Measurements from ENCODE around the gene MYH9.

The MYH9 gene

DNA sequence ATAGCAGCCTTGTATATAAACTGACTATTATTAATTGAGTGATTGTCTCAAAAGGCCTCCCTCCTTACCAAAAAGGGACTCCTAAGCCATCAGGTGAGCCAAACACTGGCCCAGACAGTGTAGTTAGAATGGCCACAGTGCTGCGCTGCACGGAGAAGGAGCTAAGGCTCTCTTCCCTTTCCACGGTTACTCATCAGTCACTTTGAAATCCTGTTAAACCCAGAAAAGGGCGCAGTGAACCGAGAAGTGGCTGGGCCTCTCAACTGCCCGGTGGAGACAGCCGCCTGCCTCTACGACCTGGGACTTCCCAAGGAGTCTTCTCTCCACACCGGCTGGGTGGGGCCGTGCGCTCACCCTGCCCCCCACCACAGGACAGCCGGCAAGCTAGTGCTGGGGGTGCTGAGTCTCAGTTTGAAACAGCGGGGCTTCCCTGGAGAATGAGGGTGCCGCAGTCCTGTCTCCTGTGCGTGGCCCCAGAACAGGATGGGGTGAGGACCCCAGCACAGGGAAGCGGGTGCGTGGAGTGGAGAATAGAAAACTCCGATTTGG is 1.3 kb downstream of the MYH9 start:
- DNase-seq (ENCODE audit: low spot score): peak; percentile 48

DNA sequence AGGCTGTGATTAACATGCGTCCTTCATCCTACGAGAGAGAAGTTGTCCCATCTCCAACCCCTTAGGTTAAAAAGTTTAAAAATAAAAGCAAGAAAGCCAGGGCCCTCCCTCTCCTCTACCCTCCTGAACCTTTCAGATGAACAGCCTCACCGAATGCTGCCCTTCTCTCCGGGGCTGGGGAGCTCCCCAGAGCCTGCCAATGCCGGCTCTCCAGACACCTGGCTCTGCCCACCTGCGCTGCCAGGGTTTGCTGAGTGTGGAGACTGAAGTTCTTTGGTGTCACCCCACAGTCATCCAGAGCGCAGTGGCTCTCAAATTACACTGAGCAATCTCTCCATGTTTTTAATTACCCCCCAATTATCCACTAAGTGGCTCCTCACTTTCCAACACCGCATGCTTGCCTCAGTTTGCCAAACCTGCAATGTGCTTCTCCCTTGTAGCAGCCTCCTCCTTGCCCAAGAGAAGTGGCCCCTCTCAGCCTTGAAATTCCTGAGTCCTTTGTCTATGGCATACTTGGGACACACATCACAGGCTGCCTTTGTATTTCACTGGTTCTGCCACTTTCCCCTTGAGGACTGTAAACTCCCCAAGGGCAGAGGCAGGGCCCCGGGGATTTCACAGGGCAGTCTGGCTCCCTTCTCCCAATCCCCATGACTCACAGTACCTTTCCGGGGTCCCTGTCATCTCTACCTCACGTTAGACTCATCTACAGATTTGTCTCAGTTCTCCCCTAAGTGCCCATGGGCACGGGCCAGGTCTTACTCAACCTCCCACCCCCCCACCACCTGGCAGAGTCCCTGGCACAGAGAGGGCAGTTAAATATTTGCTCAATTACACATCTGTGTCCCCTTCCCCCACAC is 2.0 kb downstream of the MYH9 start:
- DNase-seq (ENCODE audit: low spot score): peak; percentile 27

DNA sequence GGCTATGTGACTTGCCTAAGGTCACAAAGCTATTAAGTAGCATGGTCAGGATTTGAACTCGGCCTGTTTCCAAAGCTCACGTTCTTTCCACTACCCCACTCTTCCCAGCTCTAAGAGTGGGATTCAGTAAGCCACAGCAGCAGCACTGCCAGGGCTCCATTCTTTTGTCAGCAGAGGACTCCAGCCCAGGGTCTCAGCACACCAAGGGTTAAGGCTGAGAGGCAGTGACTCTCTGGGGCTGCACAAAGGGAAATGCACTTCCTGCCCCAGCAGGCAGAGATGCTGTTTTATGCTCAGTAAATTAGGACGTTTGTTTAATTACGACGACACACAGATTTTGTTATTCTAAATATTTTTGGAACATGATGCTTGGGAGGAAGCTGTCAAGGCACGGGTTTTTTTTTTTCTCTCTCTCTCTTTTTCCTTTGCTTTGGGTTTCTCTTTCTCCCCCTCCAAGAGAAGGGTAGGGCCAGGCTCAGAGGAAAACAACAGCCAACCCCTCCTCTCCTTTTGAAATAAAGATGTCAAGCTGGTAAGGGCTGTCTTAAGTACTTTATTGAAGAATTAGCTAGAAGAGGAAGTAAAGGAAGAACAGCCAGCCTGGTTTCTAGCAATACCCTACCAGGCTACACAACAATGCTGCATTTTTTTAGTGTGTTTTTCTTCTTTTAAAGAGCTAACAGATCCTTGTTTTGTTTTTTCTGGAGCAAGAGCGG is 2.8 kb downstream of the MYH9 start:
- peak; percentile 62 for DNase-seq (ENCODE audit: low spot score)

DNA sequence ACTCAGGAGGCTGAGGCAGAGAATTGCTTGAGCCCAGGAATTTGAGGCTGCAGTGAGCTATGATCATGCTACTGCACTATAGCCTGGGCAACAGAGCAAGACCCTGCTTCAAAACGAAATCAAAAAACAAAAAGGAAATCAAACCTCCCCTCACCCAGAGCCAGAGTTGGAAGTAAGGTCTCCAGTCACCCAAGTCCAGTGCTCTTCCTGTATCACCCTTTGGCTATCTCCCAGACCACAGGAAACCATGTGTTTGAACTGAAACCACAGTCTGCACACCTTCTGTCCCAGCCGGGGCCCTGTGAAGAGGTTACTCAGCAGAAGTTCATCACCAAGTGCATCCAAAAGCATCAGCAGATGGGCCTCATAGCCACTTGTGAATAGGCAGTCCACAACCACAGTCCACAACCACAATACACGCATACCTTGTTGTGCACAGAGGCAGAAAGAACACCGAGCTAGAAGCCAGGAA is 4.6 kb downstream of the MYH9 start:
- DNase-seq (ENCODE audit: low spot score): no peak

DNA sequence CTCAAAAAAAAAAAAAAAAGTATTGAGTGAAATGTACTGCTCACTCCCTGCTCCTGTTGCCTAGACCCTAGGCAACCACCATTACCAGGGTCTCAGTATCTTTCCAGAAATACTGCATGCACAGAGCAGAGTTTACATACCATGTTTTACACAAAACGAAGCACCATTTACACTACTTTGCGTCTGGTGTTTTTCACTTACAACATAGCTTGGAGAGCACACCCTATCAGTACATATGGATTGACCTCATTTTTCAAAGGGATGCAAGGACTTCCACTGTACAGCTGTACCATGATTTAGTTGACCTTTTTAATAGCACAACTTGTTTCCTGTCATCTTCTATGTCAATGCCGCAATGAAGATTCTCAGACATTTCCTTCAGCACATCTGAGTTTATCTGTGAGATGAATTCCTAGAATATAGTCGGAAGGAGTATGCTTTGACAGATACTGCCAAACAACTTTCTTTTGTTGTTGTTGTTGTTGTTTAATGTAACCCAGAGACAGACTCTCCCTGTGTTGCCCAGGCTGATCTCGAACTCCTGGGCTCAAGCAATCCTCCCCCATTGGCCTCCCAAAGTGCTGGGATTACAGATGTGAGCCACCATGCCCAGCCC is 6.1 kb downstream of the MYH9 start:
- DNase-seq (ENCODE audit: low spot score): no peak

DNA sequence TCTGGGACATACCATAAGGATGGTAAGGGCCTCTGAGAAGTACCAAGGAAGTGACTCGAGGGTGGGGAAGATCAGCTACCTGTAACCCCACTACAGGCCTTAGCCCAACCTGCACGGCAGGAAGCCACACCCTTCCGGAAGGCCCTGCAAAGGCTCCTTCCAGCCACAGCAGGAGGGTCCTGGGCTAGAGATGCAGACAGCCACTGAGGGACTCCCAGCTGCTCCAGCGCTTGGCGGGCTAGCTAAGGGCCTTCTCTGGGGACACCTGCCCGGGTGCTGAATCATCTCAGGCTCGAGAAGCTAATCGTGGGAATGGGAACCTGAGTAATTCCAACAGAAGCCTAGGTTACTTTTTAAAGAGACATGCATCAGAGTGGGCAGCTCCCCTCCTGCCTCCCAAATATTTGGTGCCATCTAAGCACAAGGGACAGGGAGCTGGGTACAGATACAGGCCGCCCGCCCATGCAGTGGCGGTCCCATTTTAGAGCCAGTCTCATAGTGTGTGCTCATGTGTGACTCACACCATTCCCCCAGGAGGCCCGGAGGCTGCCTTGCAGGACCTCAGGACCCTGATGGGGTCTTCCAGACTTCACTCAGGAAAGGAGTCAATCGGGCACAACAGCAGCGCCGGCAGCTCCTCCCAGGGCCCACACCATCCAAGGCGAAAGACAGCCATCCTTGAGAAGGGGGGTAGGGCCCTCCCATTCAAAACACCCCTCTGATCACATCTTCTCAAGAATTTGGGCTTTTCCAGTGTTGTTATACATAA is 8.0 kb downstream of the MYH9 start:
- no peak for DNase-seq (ENCODE audit: low spot score)

DNA sequence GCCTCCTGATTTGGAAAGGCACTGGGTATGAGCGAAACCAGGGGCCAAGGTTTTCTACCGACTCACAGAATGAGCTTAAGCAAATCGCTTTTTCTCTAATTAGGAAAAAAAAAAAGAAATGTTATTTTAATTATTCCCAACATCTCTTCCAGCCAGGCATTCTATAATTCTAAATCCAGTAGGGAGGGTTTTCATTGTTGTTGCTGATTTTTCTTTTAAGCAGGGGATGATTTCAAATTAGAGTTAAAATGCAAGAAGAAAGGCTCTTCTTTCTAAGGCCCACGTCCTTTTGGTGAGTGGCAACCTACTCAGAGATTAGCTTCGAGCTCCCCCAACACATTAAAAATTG is 8.9 kb downstream of the MYH9 start:
- DNase-seq (ENCODE audit: low spot score): no peak

DNA sequence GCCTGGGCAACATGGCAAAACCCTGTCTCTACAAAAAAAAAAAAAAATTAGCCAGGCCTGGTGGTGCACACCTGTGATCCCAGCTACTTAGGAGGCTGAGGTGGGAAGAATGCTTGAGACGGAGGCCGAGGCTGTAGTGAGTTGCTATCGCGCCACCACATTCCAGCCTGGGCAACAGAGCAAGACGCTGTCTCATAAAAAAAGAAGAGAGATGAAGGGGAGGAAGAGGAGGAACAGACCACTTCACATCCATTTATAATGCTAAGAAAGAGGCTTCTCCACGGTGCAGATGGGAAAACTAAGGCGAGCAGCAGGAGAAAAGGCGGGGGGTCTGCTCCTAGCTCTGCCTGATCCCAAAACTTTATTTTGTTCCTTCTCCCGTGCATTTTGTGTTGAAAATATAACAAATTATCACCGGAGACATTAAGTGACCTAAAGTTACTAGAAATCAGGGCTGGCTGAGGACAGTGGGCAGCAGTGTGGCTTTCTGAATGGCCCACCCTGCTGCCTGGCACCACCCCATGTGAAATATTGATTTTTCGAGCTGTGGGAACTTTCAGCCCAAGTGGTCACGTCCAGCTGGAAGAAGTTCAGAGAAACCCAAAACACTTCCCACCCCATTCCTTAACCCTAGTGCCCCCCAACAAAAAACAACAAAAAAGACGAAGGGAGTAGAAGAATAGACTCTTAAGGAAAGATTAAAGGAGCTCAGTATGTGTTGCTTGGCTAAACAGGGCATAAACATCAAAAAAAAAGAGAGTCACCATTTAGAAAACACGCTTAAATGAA is 9.5 kb downstream of the MYH9 start:
- no peak for DNase-seq (ENCODE audit: low spot score)

DNA sequence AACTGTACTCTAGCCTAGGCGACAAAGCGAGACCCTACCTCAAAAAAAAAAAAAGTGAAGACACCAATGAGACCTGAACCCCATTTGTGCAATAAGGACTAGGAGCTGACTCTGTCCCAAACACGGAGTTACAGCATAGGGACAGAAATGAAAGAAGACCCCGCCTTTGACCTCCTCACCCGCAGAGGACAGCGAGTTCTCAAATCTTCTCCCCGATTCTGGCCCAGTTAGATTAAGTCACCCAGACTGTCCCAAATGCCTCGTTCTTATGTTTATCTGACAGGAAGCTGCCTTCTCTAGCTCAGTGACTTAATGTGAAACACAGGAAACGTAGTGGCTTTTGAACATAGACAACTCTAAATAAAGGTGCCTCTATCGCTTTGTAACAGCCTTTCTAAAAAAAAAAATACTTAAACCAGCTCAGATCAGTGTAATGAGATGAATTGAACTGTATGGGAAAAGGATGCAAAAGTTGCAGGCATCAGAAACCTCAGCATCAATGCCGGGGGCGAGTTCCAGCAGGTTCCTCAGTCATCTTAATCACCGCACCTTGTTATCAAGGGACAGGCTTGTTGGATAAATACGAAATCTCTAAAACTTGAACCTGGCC is 10.6 kb downstream of the MYH9 start:
- no peak for DNase-seq (ENCODE audit: low spot score)

DNA sequence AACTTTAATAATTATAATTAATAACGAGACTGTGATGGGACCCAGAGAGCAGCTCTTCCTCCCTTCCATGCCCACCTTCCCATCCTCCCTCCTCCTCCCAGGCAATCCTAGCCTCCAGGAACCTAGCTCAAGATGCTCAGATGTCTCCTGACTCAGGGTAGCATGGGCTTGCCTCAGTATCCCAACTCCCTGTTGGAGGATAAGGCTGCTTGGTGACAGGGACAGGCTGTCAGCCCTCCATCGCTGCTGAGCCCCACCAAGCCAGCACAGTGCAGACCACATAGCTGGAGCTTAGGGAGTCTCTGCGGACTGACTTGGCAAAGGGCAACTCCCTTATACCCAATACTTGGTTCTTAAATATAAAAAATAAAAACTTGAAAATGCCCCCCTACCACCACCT is 11.5 kb downstream of the MYH9 start:
- no peak for DNase-seq (ENCODE audit: low spot score)

DNA sequence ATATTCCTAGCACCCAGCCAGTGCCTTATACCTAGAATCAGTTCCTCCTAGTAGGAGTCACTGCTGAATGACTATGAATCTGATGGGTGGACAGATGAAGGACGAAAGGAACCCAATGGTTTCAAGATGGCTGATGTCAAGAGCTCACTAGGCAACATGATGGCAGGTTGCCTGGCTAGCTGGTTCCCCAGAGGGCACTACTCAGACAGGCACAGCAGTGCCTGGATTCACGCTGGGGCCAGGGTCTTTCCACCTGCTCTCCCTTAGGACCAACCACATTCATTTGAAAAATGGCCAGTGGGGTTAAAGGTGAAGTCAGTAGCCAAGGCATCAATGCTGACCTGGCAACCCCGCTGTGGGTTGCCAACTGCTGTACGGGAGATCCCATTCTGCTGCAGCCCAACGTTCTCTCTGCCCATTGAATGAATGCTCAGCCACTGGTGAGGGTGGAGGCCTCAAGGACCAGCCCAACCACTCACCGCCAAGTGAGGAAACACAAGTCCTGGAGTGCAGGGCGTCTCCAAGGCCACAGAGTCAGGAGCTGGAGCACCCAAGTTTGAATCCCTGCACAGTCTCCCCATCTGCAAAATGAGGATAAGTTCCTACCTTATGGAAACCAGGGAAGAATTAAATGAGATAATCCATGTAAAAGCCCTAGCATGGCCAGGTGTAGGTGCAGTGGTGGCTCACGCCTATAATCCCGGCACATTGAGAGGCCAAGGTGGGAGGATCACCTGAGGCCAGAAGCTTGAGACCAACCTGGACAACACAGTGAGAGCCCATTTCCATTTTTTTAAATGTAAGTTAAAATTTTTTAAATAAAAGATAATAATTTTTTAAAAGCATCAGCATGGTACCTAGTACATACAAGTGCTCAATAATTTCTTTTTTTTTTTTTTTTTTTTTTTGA is 12.4 kb downstream of the MYH9 start:
- DNase-seq (ENCODE audit: low spot score): no peak

DNA sequence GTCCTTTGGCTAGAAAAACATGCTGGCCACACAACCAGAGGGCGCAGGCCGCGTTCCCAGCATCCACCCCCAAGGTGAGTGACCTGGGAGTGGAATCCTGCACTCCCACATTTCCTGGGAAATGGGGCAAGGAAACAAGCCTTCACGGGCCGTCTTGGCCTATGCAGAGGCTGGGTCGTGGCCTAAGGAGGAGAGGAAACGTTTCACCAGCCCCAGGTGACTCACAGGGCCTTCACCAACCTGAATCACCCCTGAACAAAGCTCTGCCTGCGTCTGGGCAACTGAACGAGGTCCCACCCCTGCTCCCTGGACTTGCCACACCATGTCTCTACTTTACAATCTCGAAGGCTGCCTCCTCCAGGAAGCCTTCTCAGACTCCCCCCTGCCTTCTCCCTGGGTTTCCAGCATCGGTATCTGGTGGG is 13.2 kb downstream of the MYH9 start:
- DNase-seq (ENCODE audit: low spot score): no peak

DNA sequence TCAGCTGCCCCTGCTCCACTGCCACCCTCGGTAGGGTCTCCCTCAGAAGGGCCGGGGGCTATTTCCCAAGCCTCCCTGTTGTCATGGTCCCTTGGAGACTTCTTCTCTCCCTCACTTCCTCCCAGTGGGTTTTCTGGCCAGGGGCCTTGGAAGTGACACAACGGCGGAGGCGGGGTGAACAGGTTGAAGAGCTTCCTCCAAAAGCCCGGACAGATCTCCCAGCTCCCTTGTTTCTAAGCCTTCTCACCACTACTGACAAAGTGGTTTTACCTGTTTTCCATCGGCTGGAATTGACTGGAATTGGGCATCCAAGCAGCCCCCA is 14.5 kb downstream of the MYH9 start:
- no peak for DNase-seq (ENCODE audit: low spot score)

DNA sequence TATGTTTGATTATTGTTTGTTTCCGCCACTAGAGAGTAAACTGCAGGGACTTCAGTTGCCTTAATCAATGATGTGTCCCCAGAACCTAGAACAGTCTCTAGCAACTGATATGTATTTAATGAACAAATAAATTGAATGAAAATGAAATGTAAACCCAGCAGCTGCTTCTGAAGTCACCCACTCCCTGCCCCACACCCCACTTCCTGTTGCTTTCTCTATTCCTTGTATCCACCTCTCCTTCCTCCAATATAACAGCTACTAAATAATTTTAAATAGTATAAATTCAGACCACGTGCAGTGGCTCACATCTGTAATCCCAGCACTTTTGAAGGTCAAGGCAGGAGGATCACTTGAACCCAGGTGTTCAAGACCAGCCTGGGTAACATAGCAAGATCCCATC is 15.8 kb downstream of the MYH9 start:
- DNase-seq (ENCODE audit: low spot score): no peak

DNA sequence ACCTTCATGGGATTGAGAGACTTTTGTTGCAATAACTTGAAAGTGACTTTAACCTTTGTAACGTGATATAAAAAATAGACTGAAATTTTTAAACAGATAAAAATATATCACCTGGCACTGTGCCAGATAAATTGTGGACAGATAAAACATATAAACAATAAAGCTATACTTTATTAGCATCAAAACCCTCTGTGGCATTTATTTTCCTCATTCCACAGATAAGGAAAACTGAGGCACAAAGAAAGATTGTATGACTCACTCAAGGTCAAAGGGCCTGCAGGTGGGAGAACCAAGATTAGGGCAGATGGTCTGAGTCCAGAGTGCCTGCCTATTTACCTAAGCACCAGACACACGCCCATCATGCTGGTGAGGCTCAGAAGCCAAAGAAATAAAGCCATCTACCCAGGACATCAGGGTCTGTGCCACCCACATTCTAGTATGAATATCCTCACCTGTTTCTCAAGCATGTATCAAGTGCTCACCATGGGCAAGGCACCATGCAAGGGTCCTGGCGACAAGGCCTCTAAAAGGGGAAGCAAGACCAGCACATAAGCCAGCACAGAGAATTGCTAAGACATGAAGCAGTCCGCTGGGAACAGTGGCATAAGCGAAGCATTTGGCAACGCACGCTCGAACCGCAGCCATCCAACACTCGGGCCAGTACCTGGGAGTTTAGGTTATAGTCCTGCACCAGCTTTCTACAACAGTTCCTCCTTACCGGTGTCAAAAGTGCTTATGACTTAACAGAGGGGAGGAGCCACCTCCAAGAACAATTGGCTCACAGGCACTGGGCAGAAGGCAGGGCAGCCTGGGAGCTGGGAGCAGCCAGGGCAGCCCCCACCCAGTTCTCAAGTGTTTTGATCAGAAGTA is 17.6 kb downstream of the MYH9 start:
- no peak for DNase-seq (ENCODE audit: low spot score)

DNA sequence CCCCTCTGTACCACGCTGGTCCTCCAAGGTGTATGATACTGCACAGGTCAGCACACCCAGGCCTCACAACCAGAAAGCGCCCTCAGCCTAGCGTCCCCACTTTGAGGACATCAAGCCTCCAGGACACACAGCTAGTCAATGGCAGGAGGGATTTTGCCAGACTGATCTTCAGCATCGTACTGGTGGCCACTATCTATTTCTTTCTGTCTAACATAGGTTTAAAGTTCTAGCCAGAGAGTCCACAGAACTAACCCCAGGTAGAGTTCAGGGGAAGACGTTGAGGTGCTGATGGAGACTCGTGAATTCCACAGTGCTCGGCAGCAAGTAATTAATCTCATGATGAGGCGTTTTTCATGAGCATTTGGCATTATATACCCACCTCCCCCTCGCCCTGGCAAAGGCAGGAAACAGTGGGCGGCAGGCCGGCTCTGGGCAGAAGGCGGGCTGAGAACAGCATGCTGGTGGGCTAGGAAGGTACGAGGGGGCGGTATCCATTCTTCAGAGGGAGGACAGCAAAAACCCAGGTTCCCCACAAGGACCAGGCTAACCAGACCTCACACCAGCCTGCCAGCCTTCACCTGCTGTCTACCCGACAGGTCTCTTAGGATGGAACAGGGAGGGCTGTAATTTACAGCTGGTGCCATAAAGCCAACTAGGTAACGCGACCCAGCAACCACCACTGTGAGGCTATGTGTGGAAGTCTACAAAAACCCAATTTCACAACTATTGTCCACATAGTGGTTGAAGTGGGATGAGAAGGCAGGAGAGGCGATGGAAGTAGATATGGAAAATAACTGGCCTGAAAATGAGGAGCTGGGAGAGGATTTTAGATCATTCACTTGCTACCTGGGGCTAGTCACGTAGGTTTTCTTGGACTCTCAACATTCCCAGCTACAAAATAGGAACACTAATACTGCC is 18.5 kb downstream of the MYH9 start:
- DNase-seq (ENCODE audit: low spot score): no peak

DNA sequence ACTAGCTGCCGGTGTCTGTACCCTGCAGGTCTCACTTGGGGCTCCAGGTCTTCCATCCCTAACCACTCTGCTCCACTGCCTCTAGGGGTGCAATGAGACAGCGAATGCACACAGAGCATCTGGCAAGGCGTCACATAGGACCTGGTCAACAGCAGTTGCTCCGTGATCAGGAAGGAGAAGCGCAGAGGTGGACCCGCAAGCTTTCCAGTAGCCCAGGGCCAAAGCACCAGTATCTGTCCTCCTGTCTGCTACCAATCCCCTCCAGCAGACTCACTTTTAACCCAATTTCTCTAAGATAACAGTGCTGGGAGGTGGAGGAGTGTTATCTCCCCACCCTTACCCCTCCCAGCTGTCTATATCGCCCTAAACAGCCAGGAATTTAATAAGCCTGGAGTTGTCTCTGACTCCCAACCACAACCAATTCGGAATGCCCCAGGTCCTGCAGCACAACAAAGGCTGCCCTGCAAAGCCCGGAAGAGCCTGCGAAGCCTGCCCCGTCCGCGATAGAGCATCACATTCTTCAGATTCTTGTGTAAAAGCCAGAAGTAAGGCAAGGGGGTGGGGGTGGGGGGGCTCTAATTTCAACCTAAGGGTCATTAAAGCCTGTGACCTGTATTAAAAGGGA is 19.3 kb downstream of the MYH9 start:
- no peak for DNase-seq (ENCODE audit: low spot score)

Data from pons (tissue), 1 donor.